Renal cortex interstitium (tissue), 15 donors: Measurements from ENCODE around the gene OR4F17. TPM values are rescaled to one million over a fixed set of nuclear protein-coding genes. Genes with fewer than 3 reads are reported as not detected.
"Not testable (repeated sequence)": the region's sequence is repeated elsewhere in the genome, so short reads cannot be mapped to it uniquely, and the experiment has no call there.

Experiments
- DNase-seq, 11 donors: peaks; one replicate each; pipeline ENCODE4 v3.0.0-alpha.2; 2013; ENCODE audit warnings: low read depth in 9 of 11, low spot score in 4 of 11; ENCODE audit errors: extremely low read depth in 1 of 11
- long read RNA-seq, 16 experiments: transcript quantifications; one replicate each; lab custom pipeline, GENCODE V29; 2026
- polyA plus RNA-seq, 3 donors: library from polyadenylated mRNA; unstranded; fragments of 120-200 nt; gene quantifications; one replicate each; pipeline ENCODE4 v1.2.1, GENCODE V29; 2013; ENCODE audit not compliant: insufficient read length in 3 of 3

The OR4F17 gene
- not detected for polyA plus RNA-seq
- long read RNA-seq, donor 1, result 0 reads
- long read RNA-seq, donor 2, result 0 reads
- long read RNA-seq, donor 3, result 0 reads
- long read RNA-seq, donor 4, result 0 reads
- long read RNA-seq, donor 5, result 0 reads
- long read RNA-seq, donor 6, result 0 reads
- long read RNA-seq, donor 7, result 0 reads
- long read RNA-seq, donor 8, result 0 reads
- long read RNA-seq, donor 9, result 0 reads
- long read RNA-seq, donor 10, result 0 reads
- long read RNA-seq, donor 11, result 0 reads
- long read RNA-seq, donor 12, result 0 reads
- long read RNA-seq, donor 13, result 0 reads
- long read RNA-seq, donor 14, result 0 reads
- long read RNA-seq, donor 15, result 0 reads
- long read RNA-seq, donor 16, result 0 reads

- not testable (repeated sequence) for DNase-seq
These were observed at the start of gene OR4F17 for GRCh38 chr19:106804-107203. OR4F17 (plus strand) TSS chr19:107104; CDS start chr19:110679, 3,575 bp downstream.

GRCh38 chr19:70793-71192, 36.1 kb upstream of the OR4F17 start:
- not testable (repeated sequence) for DNase-seq

- DNase-seq, result not testable (repeated sequence)
These were observed 24.0 kb upstream of the OR4F17 start for GRCh38 chr19:82864-83263.

- not testable (repeated sequence) for DNase-seq
These were observed 23.3 kb upstream of the OR4F17 start for GRCh38 chr19:83626-84025.

GRCh38 chr19:90678-91077, 16.2 kb upstream of the OR4F17 start:
- DNase-seq, result not testable (repeated sequence)

GRCh38 chr19:94794-95193, 12.1 kb upstream of the OR4F17 start:
- DNase-seq, result not testable (repeated sequence)

- not testable (repeated sequence) for DNase-seq
These were observed 9.3 kb upstream of the OR4F17 start for GRCh38 chr19:97647-98046.

GRCh38 chr19:120443-121140, 13.7 kb downstream of the OR4F17 start:
- DNase-seq, result not testable (repeated sequence)

Other genes starting within 250 kb of the OR4F17 start
- gene PLPP2, start 184.3 kb downstream of the OR4F17 start, polyA plus RNA-seq, result 1 to 10 TPM; 2.8 to 4.7 (median 3.0) TPM
- 10 to 100 TPM; 24.7 to 31.1 (median 29.8) TPM for gene MIER2, start 237.7 kb downstream of the OR4F17 start, polyA plus RNA-seq